ENCODE results near the gene RHEB. TPM values are rescaled to one million over a fixed set of nuclear protein-coding genes. Genes with fewer than 3 reads are reported as not detected.

Gene RHEB
- polyA plus RNA-seq, 3 donors: 45.6 to 103 (median 94.7) TPM

GRCh38 chr7:151429560-151430331 lies 89.9 kb downstream of the RHEB start:
- no peak overlapping the region for H3K27ac ChIP-seq (ENCODE audit: low read depth, low read length)
- WGBS, 3 donors: 28 to 54% (median 44%) methylated on average over 10 of the region's 10 CpGs

DNA sequence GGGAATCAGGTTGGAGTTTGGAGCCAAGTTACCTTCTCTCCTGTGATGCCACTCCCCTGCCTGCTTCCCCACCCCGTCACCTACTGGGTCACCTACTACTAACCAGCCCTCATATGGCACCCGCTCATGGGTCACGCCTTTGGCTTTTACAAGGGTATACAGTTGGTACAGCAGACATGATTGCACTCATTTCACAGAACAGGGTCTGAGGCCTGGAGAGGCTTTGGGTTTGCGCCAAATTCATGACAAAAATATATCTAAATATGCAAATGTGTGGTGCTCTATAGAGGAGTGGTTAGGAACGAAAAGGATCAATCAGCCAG lies 90.5 kb downstream of the RHEB start:
- 87 to 92% (median 90%) methylated on average over 5 of the region's 5 CpGs for WGBS, 3 donors
- H3K27ac ChIP-seq (ENCODE audit: low read depth, low read length): no peak overlapping the region

- 48 to 63% (median 50%) methylated on average over 13 of the region's 13 CpGs for WGBS, 3 donors
- H3K27ac ChIP-seq (ENCODE audit: low read depth, low read length): no peak overlapping the region
Measured at GRCh38 chr7:151428378-151429236, 91.1 kb downstream of the RHEB start.

GRCh38 chr7:151427705-151428377 lies 91.9 kb downstream of the RHEB start:
- WGBS, 3 donors: 51 to 80% (median 76%) methylated on average over 10 of the region's 10 CpGs
- H3K27ac ChIP-seq (ENCODE audit: low read depth, low read length): no peak overlapping the region

DNA sequence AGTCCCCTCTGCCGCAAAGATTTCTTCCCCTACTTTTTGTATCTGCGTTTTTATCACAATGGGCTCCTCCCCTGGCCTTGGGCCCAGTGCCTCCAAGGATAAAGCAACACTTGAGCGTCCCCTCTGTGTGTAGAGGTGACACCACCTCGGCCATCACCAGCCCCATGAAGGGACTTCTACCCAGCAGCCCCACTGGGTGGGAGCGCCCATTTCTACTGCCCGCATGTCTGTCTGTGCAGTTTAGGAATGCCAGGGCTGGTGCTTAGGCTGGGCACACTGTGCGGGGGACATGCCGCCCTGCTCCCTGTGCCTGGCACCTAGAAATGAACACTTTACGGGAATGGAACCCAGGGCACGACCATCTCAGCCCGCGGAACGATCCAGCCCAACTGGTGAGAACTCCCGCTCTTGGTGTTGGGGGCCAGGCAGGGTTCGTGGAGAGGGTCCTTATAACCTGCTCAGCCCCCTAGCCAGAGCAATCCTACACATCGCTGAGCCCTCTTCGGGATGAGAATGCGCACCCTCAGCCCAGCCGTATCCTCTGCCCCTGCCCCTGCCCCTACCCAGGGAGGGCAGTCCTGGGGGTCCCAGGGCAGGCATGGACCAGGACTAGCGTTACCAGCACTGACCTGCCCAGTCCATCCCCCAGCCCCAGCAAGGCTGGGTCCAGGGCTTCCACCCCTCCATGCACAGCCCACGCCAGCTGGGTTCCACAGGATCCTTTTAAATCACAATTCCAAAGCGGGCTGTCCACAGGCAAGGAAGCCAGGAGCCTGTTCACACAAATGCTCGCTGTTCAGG lies 92.6 kb downstream of the RHEB start:
- H3K27ac ChIP-seq (ENCODE audit: low read depth, low read length): no peak overlapping the region
- 79 to 83% (median 82%) methylated on average over 23 of the region's 23 CpGs for WGBS, 3 donors

GRCh38 chr7:151426441-151426903 lies 93.2 kb downstream of the RHEB start:
- 35 to 65% (median 39%) methylated on average over 14 of the region's 14 CpGs for WGBS, 3 donors
- H3K27ac ChIP-seq (ENCODE audit: low read depth, low read length): no peak overlapping the region

GRCh38 chr7:151425670-151426440 lies 93.8 kb downstream of the RHEB start:
- WGBS, 3 donors: 50 to 67% (median 61%) methylated on average over 7 of the region's 7 CpGs
- no peak overlapping the region for H3K27ac ChIP-seq (ENCODE audit: low read depth, low read length)

GRCh38 chr7:151424799-151425198 lies 94.9 kb downstream of the RHEB start:
- no peak overlapping the region for H3K27ac ChIP-seq (ENCODE audit: low read depth, low read length)
- 65 to 89% (median 83%) methylated on average over 5 of the region's 5 CpGs for WGBS, 3 donors

DNA sequence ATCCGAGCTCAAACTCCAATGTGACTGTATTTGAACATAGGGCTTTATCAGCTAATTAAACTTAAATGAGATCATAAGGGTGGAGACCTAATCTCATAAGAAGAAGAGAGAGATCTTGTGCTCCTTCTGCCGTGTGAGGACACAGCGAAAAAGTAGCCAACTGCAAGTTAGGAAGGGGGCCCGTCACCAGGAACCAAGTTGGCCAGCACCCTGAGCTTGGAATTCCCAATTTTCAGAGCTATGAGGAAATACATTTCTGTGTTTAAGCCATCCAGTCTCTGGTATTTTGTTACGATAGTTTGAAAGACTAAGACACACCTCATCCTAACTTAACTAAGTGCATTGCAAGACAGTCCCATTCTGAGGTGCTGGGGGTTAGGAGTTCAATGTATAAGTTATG lies 95.8 kb downstream of the RHEB start:
- H3K27ac ChIP-seq (ENCODE audit: low read depth, low read length): no peak overlapping the region
- 68 to 83% (median 76%) methylated on average over 5 of the region's 5 CpGs for WGBS, 3 donors

DNA sequence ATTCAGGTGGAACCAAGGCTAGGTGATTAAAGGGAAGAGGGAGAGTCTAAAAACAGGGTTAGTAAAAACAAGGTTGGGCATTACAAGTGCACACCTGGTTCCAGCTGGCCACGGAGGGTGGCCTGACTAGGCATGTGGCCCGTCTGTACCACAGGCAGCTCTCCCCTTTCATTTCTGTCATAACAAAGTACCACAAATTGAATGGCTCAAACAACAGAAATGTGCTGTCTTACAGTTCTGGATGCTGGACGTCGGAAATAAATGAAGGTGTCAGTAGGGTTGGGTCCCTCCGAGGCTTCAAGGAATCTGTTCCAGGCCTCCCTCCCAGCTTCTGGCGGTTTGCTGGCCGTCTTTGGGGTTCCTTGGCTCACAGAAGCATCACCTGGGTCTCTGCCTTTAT lies 96.5 kb downstream of the RHEB start:
- 78 to 79% (median 78%) methylated on average over 7 of the region's 7 CpGs for WGBS, 3 donors
- no peak overlapping the region for H3K27ac ChIP-seq (ENCODE audit: low read depth, low read length)

DNA sequence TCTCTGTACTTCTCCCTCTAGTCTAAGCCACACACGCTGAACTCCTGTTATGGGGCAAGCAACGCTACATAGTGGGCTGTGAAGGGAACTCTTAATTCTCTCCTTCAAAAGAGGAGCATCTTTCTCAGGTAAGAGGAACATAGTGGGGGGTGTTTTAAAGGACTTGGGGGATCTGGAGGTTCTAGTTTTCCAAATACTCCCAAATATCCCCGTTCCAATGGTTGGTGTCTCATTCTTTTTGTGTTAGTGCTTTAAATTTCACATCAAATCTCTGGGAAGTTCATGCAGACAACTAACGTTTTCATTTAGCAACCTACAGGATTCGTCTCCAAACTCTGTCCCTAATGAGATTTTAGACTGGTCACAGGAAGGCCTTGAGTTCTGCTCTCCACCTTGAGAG lies 97.5 kb downstream of the RHEB start:
- H3K27ac ChIP-seq (ENCODE audit: low read depth, low read length): no peak overlapping the region
- WGBS, 3 donors: 85 to 88% (median 87%) methylated on average over 5 of the region's 5 CpGs

DNA sequence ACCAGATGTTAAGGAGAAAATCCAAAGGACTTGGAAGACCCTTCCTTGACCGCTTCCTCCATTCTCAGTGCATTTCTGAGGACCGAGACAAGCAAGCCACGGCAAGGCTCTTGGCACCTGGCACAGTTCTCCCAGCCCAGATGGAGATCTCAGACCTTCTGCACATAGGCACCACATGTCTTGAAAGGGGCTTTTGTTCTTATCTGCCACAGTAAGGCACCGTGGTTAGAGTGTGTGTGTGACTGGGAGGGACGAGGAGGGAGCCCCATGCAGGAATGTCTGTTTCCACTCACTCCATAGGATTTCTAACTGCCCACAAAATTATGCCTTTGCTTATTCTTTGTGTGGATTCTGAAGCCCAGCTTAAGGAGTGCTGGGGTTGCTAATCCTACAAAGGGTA lies 99.6 kb downstream of the RHEB start:
- no peak overlapping the region for H3K27ac ChIP-seq (ENCODE audit: low read depth, low read length)
- 66 to 87% (median 72%) methylated on average over 5 of the region's 5 CpGs for WGBS, 3 donors

GRCh38 chr7:151416941-151417315 lies 102.8 kb downstream of the RHEB start:
- H3K27ac ChIP-seq (ENCODE audit: low read depth, low read length): no peak overlapping the region
- WGBS, 3 donors: 30 to 68% (median 38%) methylated on average over 11 of the region's 11 CpGs

DNA sequence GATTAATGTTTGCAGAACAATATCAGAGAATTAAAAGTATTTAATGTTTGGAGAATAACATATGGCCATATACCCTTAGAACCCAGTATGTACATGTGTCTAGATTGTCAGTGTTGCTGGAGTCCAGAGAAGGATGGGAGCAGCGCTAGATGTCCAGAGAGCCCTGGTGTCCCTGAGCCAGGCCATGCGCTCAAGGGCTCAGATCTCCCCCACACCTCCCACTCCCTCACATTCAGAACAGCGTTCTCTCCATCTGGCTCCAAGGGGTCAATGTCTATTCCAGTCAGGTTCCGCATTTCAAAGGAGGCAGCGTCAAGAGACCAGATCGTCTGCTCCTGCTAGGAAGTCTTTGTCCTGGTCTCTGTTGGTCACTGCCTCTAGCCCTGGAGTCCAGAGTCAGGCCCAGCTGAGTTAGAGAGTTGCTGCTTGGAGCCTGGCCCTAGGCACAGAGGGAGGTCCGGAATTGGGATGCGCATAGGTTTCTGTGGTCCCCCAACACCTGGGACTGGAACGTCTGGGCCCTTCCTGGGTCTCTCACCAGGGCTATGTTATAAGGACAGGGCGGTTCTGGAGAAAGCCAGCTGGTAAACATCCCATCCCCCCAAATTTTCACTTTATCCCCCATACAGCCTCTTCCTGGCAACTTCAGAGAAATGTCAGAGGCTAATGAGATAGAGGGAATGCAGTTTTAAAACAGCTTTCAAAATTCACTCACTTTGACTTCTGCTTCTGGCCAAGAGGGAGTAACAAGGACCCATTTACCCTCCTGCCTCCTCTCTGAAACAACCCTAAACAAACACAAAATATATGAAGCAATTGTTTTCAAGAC lies 103.4 kb downstream of the RHEB start:
- WGBS, 3 donors: 69 to 76% (median 76%) methylated on average over 10 of the region's 10 CpGs
- H3K27ac ChIP-seq (ENCODE audit: low read depth, low read length): no peak overlapping the region
